ENCODE measurements around the gene CDKN2AIPNL. TPM values are rescaled to one million over a fixed set of nuclear protein-coding genes. Genes with fewer than 3 reads are reported as not detected.

Gene CDKN2AIPNL, protein sequence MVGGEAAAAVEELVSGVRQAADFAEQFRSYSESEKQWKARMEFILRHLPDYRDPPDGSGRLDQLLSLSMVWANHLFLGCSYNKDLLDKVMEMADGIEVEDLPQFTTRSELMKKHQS
- 10 to 100 TPM in 3 of 4 donors, 1 to 10 TPM in 1; 6.9 to 28.3 (median 13.2) TPM for total RNA-seq

- peak; percentile 32 for DNase-seq
- TF ChIP-seq CTCF (IDR thresholded peaks at IDR 0.05): peak; percentile 70 to 91 (median 79)
- peak in 2 of 4 donors; percentile 47 to 66 for TF ChIP-seq POLR2A (IDR thresholded peaks at IDR 0.05)
- peak within 1 kb of the TSS; percentile 57 to 94 (median 84) for H3K4me3 ChIP-seq
- H3K36me3 ChIP-seq: peaks cover 0 to 8% (median 0%) of the 10 kb centered on the region in 3 donors
- peak within 1 kb of the TSS; percentile 80 to 90 (median 85) for H3K27ac ChIP-seq
- peaks cover 5 to 37% (median 20%) of the 10 kb centered on the region in 3 donors for H3K4me1 ChIP-seq
- H3K27me3 ChIP-seq: no peaks in the 10 kb centered on the region
- intact Hi-C loops (cut with DNase I): loop anchor here (10.0 kb wide), 1 partner anchor 113 kb away; the partner anchor contains the start of gene JADE2
- H3K9me3 ChIP-seq: no peaks in the 10 kb centered on the region
- 0% methylated on average over 1 of the region's 61 CpGs for WGBS, 2 donors
Observed at GRCh38 chr5:134411546-134412266, at the start of gene CDKN2AIPNL. TSS of gene CDKN2AIPNL (minus strand) at chr5:134411881. CDS start at chr5:134411854, 27 bp downstream.

DNA sequence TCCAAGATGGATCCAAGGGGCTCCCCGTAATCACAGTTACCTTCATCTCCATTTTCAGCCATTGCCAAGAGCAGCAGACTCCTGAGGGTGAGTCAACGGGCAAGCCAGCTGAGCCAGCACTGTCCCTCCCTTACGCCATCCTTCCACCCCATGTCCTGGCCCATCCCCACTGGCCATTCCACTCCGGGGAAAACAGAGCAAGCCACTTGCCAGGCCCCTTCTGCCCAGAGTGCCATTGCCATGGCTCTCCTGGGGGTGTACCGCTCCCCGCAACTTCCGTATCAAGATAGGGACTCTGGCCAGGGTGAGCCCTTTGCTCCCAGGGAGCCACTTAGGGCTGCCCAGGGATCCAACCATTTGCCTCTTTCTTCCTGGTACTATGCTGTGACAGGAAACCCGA, 48.9 kb upstream of the CDKN2AIPNL start:
- Histone ChIP-seq H3K9me3 (no peaks in the 10 kb centered on the region), H3K36me3 (no peaks in the 10 kb centered on the region), H3K4me3 (no peak overlapping the region), H3K4me1 (peaks cover 7 to 33% (median 18%) of the 10 kb centered on the region in 3 donors), H3K27me3 (no peaks in the 10 kb centered on the region), H3K27ac (no peak overlapping the region)
- no peak for DNase-seq
- 50 to 89% methylated on average over 2 to 5 of the region's 8 CpGs for WGBS, 2 donors
- intact Hi-C loops (cut with DNase I): no loop called here
- no peak for TF ChIP-seq POLR2A (IDR thresholded peaks at IDR 0.05)
- no peak for TF ChIP-seq CTCF (IDR thresholded peaks at IDR 0.05)

DNA sequence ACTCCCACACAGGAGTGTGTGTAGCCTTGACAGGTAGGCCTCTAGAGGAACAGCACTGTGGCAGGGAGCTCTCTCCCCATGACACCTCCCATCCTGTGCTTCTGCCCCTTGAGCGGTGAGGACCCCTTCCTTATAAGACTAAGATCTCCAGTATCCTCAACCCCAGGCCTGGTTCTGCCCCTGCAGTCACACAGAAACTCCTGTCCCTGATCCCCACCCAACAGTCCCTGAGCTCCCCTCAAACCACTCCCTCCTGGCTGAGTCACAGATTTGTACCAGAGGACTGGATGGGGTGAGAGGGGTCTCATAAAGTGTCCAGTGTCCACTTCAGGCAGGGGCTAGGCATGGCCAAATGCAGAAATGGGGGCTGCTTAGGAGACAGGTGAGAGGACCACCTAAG, 47.8 kb upstream of the CDKN2AIPNL start:
- TF ChIP-seq POLR2A (IDR thresholded peaks at IDR 0.05) (no peak), CTCF (IDR thresholded peaks at IDR 0.05) (no peak)
- no peaks in the 10 kb centered on the region for H3K36me3 ChIP-seq
- H3K27ac ChIP-seq: no peak overlapping the region
- no peak overlapping the region for H3K4me3 ChIP-seq
- H3K9me3 ChIP-seq: no peaks in the 10 kb centered on the region
- no peaks in the 10 kb centered on the region for H3K27me3 ChIP-seq
- WGBS, 2 donors: 90 to 100% methylated on average over 1 of the region's 1 CpG
- intact Hi-C loops (cut with DNase I): no loop called here
- DNase-seq: no peak
- peaks cover 0 to 22% (median 8%) of the 10 kb centered on the region in 3 donors for H3K4me1 ChIP-seq

DNA sequence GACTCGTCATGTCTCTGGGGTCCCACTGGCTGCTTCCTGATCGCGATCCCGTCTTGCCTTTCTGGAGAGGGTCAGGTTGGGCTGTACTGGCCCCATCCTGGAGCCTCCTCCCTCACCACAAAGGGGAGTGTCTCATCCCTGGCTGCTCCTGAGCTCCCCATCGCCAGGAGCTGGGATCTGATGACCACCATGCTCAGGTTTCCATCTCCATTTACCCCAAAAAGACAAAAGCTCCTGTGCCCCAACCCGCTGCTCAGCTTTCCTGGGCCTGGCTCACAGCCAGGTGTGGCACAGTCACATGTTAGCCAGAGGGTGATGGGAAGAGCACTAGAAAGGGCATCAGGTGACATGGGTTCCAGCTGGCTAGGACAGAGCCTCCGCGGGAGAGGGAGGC, 47.3 kb upstream of the CDKN2AIPNL start:
- DNase-seq: no peak
- Histone ChIP-seq H3K4me3 (no peak overlapping the region), H3K27me3 (no peaks in the 10 kb centered on the region), H3K9me3 (no peaks in the 10 kb centered on the region), H3K36me3 (no peaks in the 10 kb centered on the region), H3K4me1 (peaks cover 0 to 17% (median 6%) of the 10 kb centered on the region in 3 donors), H3K27ac (no peak overlapping the region)
- TF ChIP-seq POLR2A (IDR thresholded peaks at IDR 0.05) (no peak), CTCF (IDR thresholded peaks at IDR 0.05) (no peak)
- 87 to 90% methylated on average over 4 to 8 of the region's 8 CpGs for WGBS, 2 donors
- intact Hi-C loops (cut with DNase I): no loop called here

All from esophagus squamous epithelium (tissue), 5 donors.